Testis (tissue), 3 donors: Measurements from ENCODE around the gene SLC9A4. TPM values are rescaled to one million over a fixed set of nuclear protein-coding genes. Genes with fewer than 3 reads are reported as not detected.

Experiments
- DNase-seq: peaks from one replicate; pipeline ENCODE4 v3.0.0-alpha.2; 2019
- H3K27ac ChIP-seq, 2 donors: fragments of 200-600 bp; sonication (generic); one replicate each; pipeline ENCODE4 v1.5.1; 2019
- H3K27me3 ChIP-seq: fragments of 200-600 bp; sonication (generic); one replicate; pipeline ENCODE4 v1.5.1; 2019
- H3K36me3 ChIP-seq: fragments of 200-600 bp; sonication (generic); one replicate; pipeline ENCODE4 v1.5.1; 2017; ENCODE audit warnings: low read depth; ENCODE audit errors: missing control alignments
- H3K4me1 ChIP-seq: fragments of 200-600 bp; sonication (generic); one replicate; pipeline ENCODE4 v1.5.1; 2019
- H3K4me3 ChIP-seq, 2 donors: fragments of 200-600 bp; sonication (generic); one replicate each; pipeline ENCODE4 v1.5.1; 2017 to 2019
- H3K9me3 ChIP-seq: fragments of 200-600 bp; sonication (generic); one replicate; pipeline ENCODE4 v1.5.1; 2017
- POLR2A ChIP-seq: fragments of 450-650 bp; IDR thresholded peaks from one replicate; pipeline ENCODE4 v1.6.1; 2017; ENCODE audit warnings: antibody characterized with exemption, mild to moderate bottlenecking, moderate library complexity
- WGBS, 2 donors: methylation state at CpG; one replicate each; pipeline ENCODE4 v1.1.5; 2018; 5-methylcytosine and 5-hydroxymethylcytosine counted together
- intact Hi-C: fragments of 100-400 bp; cut with DNase I; formaldehyde crosslinking; loops from one replicate; pipeline ENCODE4 v1.15.1; 2023; ENCODE audit warnings: low total_unique reads
- polyA plus RNA-seq: library from polyadenylated mRNA; stranded (reverse); fragments of 350-450 nt; fragmentation: Illumina TruSeq; extraction: RNeasy Lipid Tissue Mini Kit (QIAGEN cat#74804); gene quantifications from one replicate; pipeline ENCODE4 v1.2.3, GENCODE V29; 2014; ENCODE audit warnings: low read depth, low replicate concordance; ENCODE audit not compliant: insufficient read depth
- total RNA-seq, 2 donors: library from RNA; depleted of rRNA; stranded (reverse); fragments of >200 nt; gene quantifications; one replicate each; pipeline ENCODE4 v1.2.3, GENCODE V29; 2016
- TF ChIP-seq, protein P1 (sequence below), 3 experiments: fragments of 450-650 bp in 2 of 3; fragments of 200-600 bp in 1 of 3; sonication (generic) in 1 of 3; IDR thresholded peaks; one replicate each; pipeline ENCODE4 v1.5.1; 2016 to 2019; ENCODE audit warnings: antibody characterized with exemption in 3 of 3, mild to moderate bottlenecking in 2 of 3, moderate library complexity in 1 of 3

SLC9A4 gene
- total and polyA plus RNA-seq, 3 donors from 2014 or later, result 0.31 to 0.81 (median 0.34) TPM

DNA sequence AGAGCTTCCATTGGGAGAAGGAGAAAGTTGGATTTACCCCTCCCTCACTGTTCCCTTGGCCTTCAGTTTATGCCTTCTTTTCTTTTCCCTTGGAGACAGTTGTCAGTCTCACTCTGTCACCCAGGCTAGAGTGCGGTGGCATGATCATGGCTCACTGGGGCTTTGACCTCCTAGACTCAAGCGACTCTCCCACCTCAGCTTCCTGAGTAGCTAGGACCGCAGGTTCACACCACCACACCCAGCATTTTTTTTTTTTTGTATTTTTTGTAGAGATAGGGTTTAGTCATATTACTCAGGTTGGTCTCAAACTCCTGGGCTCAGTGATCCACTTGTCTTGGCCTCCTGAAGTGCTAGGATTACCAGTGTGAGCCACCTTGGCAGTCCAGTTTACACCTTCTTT is 49.9 kb downstream of the SLC9A4 start:
- TF ChIP-seq POLR2A, result no peak
- TF ChIP-seq, protein P1, sequence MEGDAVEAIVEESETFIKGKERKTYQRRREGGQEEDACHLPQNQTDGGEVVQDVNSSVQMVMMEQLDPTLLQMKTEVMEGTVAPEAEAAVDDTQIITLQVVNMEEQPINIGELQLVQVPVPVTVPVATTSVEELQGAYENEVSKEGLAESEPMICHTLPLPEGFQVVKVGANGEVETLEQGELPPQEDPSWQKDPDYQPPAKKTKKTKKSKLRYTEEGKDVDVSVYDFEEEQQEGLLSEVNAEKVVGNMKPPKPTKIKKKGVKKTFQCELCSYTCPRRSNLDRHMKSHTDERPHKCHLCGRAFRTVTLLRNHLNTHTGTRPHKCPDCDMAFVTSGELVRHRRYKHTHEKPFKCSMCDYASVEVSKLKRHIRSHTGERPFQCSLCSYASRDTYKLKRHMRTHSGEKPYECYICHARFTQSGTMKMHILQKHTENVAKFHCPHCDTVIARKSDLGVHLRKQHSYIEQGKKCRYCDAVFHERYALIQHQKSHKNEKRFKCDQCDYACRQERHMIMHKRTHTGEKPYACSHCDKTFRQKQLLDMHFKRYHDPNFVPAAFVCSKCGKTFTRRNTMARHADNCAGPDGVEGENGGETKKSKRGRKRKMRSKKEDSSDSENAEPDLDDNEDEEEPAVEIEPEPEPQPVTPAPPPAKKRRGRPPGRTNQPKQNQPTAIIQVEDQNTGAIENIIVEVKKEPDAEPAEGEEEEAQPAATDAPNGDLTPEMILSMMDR (IDR thresholded peaks at IDR 0.05), result no peak
- no peak overlapping the region for H3K4me3 ChIP-seq
- intact Hi-C loops, result no loop called here
- H3K27ac ChIP-seq, result no peak overlapping the region
- no peak for DNase-seq
- H3K27me3 ChIP-seq, result no peaks in the 10 kb centered on the region
- WGBS, 2 donors, result 94 to 98% methylated on average over 3 of the region's 3 CpGs
- no peaks in the 10 kb centered on the region for H3K36me3 ChIP-seq
- no peaks in the 10 kb centered on the region for H3K9me3 ChIP-seq
- no peaks in the 10 kb centered on the region for H3K4me1 ChIP-seq

DNA sequence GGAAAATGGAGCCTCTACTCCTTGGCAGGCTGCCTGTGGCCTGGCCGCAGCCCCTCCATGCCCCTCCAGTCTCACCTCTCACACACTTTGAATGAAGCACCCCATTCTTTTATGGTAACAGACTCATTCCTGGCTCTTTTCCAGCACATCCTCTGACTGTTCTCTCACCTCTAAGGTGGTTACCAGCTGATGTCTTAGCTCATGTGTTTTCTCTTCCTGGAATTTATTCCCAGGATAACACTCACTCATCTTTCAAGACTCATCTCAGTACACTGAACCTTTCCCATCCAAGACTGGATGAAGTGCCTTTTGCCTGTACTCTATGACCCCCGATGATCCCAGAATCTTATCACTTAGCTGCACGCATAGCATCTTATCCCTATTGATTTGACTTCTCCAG is 50.6 kb downstream of the SLC9A4 start:
- DNase-seq, result no peak
- WGBS, 2 donors, result 60 to 61% methylated on average over 3 of the region's 3 CpGs
- no peak overlapping the region for H3K4me3 ChIP-seq
- H3K27me3 ChIP-seq, result no peaks in the 10 kb centered on the region
- intact Hi-C loops, result no loop called here
- no peak overlapping the region for H3K27ac ChIP-seq
- H3K4me1 ChIP-seq, result no peaks in the 10 kb centered on the region
- H3K9me3 ChIP-seq, result no peaks in the 10 kb centered on the region
- TF ChIP-seq, protein P1 (IDR thresholded peaks at IDR 0.05), result no peak
- no peak for TF ChIP-seq POLR2A
- no peaks in the 10 kb centered on the region for H3K36me3 ChIP-seq

DNA sequence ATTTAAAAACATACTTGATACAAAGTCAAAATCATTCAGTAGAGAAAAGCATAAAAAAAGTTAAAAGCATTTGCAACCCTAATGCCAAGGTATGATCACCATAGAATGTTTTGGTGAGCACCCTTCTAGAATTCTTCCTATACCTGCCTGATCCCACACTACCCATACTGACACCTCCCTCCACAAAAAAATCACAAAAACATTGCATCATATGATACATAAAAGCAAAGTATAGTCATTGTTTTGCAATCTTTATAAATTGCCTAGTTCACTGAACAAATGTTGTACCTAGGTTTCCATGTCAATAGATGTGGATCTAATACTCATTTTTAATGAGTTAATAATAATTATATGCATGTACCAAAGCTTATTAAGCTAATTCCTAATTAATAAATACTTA is 54.1 kb downstream of the SLC9A4 start:
- Histone ChIP-seq H3K27me3 (no peaks in the 10 kb centered on the region), H3K36me3 (no peaks in the 10 kb centered on the region), H3K4me1 (no peaks in the 10 kb centered on the region), H3K4me3 (no peak overlapping the region), H3K9me3 (no peaks in the 10 kb centered on the region), H3K27ac (no peak overlapping the region)
- TF ChIP-seq, protein P1 (IDR thresholded peaks at IDR 0.05), result no peak
- intact Hi-C loops, result no loop called here
- DNase-seq, result no peak

DNA sequence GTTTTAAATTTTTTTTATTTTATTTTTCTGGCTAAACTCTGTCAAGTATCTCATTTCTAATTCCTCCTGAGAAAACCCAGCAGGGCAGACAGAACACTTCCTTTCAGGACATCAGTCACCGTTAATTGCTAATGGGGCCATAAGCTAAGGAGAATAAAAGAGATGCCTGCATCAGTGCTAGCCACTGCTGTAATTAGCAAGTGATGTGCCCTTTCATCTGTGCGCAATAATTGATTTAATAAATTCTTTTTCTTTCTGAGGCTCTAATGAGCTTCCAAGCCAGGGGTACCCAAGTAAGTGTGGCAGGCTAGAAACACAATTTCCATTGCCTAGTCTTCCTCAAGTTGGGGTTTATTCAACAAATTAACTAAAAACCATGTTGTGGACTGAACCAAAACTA is 65.5 kb downstream of the SLC9A4 start:
- Histone ChIP-seq H3K27me3 (no peaks in the 10 kb centered on the region), H3K36me3 (no peaks in the 10 kb centered on the region), H3K4me3 (no peak overlapping the region), H3K4me1 (no peaks in the 10 kb centered on the region), H3K27ac (no peak overlapping the region), H3K9me3 (no peaks in the 10 kb centered on the region)
- 28 to 32% methylated on average over 2 of the region's 2 CpGs for WGBS, 2 donors
- intact Hi-C loops, result no loop called here
- TF ChIP-seq, protein P1 (IDR thresholded peaks at IDR 0.05), result no peak
- TF ChIP-seq POLR2A, result no peak
- DNase-seq, result no peak

DNA sequence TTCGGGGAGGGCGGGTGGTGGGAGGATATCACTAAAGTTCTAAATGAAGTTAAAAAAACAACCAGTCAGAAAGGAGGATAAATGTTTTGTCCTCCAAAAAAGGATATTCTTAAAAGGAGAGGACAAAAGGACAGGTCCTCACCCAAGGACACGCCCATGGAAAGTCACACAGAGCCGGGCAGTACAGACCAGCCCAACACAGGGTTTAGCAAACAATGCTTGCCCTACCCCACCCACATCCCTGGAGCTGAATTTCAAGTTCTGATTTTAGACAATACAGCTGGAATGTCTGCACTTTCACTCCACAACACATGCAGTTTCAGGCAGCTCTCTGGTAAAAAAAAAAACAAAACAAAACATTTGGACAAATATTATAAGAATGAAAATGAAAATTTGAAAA is 67.9 kb downstream of the SLC9A4 start:
- Histone ChIP-seq H3K4me1 (no peaks in the 10 kb centered on the region), H3K27ac (no peak overlapping the region), H3K4me3 (no peak overlapping the region), H3K27me3 (no peaks in the 10 kb centered on the region), H3K9me3 (no peaks in the 10 kb centered on the region), H3K36me3 (no peaks in the 10 kb centered on the region)
- TF ChIP-seq, protein P1 (IDR thresholded peaks at IDR 0.05), result no peak
- TF ChIP-seq POLR2A, result no peak
- DNase-seq, result no peak
- intact Hi-C loops, result no loop called here
- 33 to 58% methylated on average over 4 of the region's 4 CpGs for whole genome bisulfite sequencing, 2 donors
